GM12892 (cell line): ENCODE measurements around the gene FAM149A.

Source experiments
- POLR2AphosphoS5 ChIP-seq: IDR thresholded peaks from 2 replicates; pipeline ENCODE4 v1.6.1; 2011; ENCODE audit warnings: low read depth, low read length, control low read depth
- TAF1 ChIP-seq: IDR thresholded peaks from 2 replicates; pipeline ENCODE4 v1.6.1; 2011; ENCODE audit warnings: low read depth, mild to moderate bottlenecking, control low read depth, low read length, borderline replicate concordance

DNA sequence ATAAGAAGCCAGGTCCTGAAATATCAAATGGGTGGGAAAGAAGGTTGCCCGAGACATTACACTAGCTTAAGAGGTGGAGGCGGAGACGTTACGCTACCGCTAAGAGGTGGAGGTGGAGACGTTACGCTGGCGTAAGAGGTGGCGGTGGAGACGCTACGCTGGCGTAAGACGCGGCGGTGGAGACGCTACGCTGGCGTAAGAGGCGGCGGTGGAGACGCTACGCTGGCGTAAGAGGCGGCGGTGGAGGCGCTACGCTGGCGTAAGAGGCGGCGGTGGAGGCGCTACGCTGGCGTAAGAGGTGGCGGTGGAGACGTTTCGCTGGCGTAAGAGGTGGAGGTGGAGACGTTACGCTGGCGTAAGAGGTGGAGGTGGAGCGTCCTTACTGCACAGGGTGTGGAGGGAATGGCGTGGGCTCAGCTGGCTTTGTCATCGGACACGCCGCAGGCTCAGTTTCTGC, 99.6 kb downstream of the FAM149A start:
- no peak for TF ChIP-seq TAF1
- no peak for TF ChIP-seq POLR2AphosphoS5
